Colonic mucosa (tissue), 4 donors: ENCODE measurements around the gene ADIG. TPM values are rescaled to one million over a fixed set of nuclear protein-coding genes. Genes with fewer than 3 reads are reported as not detected.

ENCODE experiments used
- DNase-seq: peaks from one replicate; pipeline ENCODE4 v3.0.0-alpha.2; 2020
- H3K27ac ChIP-seq: fragments of 200-600 bp; one replicate; pipeline ENCODE4 v1.8.0; 2021
- H3K27me3 ChIP-seq: fragments of 200-600 bp; one replicate; pipeline ENCODE4 v1.8.0; 2021
- H3K36me3 ChIP-seq: fragments of 200-600 bp; one replicate; pipeline ENCODE4 v1.8.0; 2021
- H3K4me1 ChIP-seq: fragments of 200-600 bp; one replicate; pipeline ENCODE4 v1.8.0; 2021; ENCODE audit warnings: mild to moderate bottlenecking
- H3K4me3 ChIP-seq: fragments of 200-600 bp; one replicate; pipeline ENCODE4 v1.8.0; 2021
- H3K9ac ChIP-seq, 2 donors: one replicate each; pipeline ENCODE4 v1.7.0; 2013; ENCODE audit warnings: control low read depth in 2 of 2, low read depth in 2 of 2, low read length in 2 of 2
- H3K9me3 ChIP-seq: fragments of 200-600 bp; one replicate; pipeline ENCODE4 v1.8.0; 2021
- CTCF ChIP-seq: fragments of 200-600 bp; IDR thresholded peaks from one replicate; pipeline ENCODE4 v1.8.0; 2022; ENCODE audit warnings: antibody characterized with exemption, mild to moderate bottlenecking
- intact Hi-C: fragments of 100-400 bp; cut with DNase I; formaldehyde crosslinking; loops from one replicate; pipeline ENCODE4 v1.14.1; 2022
- total RNA-seq, 2 donors: library from RNA; stranded (reverse); fragmentation: NEBNext Ultra II Directional in 1 of 2; extraction: Animal tissue kit (Norgen Biotek cat#: 25700) in 1 of 2; gene quantifications; one replicate each; pipeline ENCODE4 v1.2.1, GENCODE V29; 2021
- donor health status: healthy.
- donor health status: DM: no; HTN: no; CAD: no.
- donor health status: DM: no; HTN: no; CAD: no.

ADIG gene
- total RNA-seq, 2 donors from 2014 or later: not detected

GRCh38 chr20:38612751-38613515, 31.9 kb downstream of the ADIG start:
- no peak for TF ChIP-seq CTCF
- no peaks in the 10 kb centered on the region for H3K9me3 ChIP-seq
- intact Hi-C loops: no loop called here

GRCh38 chr20:38615283-38615682, 34.3 kb downstream of the ADIG start:
- no peaks in the 10 kb centered on the region for H3K36me3 ChIP-seq
- no peak overlapping the region for H3K9ac ChIP-seq
- DNase-seq: no peak
- H3K27ac ChIP-seq: no peak overlapping the region
- no peaks in the 10 kb centered on the region for H3K9me3 ChIP-seq
- no peaks in the 10 kb centered on the region for H3K27me3 ChIP-seq
- TF ChIP-seq CTCF: no peak
- intact Hi-C loops: no loop called here
- no peak overlapping the region for H3K4me3 ChIP-seq
- no peaks in the 10 kb centered on the region for H3K4me1 ChIP-seq

More at GRCh38 chr20:38612751-38613515, 31.9 kb downstream of the ADIG start:
- no peaks in the 10 kb centered on the region for H3K36me3 ChIP-seq
- no peak overlapping the region for H3K27ac ChIP-seq
- H3K9ac ChIP-seq: no peak overlapping the region
- DNase-seq: no peak
- H3K4me1 ChIP-seq: no peaks in the 10 kb centered on the region
- H3K4me3 ChIP-seq: no peak overlapping the region
- H3K27me3 ChIP-seq: no peaks in the 10 kb centered on the region

- no peak for DNase-seq
- Histone ChIP-seq H3K9me3 (no peaks in the 10 kb centered on the region), H3K9ac (no peak overlapping the region), H3K27me3 (no peaks in the 10 kb centered on the region), H3K36me3 (no peaks in the 10 kb centered on the region), H3K4me3 (no peak overlapping the region), H3K4me1 (no peaks in the 10 kb centered on the region), H3K27ac (no peak overlapping the region)
- no peak for TF ChIP-seq CTCF
- intact Hi-C loops: no loop called here
Measured at GRCh38 chr20:38616457-38616856, 35.5 kb downstream of the ADIG start.

- intact Hi-C loops: no loop called here
- Histone ChIP-seq H3K4me1 (no peaks in the 10 kb centered on the region), H3K27ac (no peak overlapping the region), H3K9me3 (no peaks in the 10 kb centered on the region), H3K36me3 (no peaks in the 10 kb centered on the region), H3K4me3 (no peak overlapping the region), H3K27me3 (no peaks in the 10 kb centered on the region), H3K9ac (no peak overlapping the region)
- TF ChIP-seq CTCF: no peak
- DNase-seq: no peak
Measured at GRCh38 chr20:38617011-38617829, 36.2 kb downstream of the ADIG start.

GRCh38 chr20:38617830-38618196, 36.8 kb downstream of the ADIG start:
- Histone ChIP-seq H3K27me3 (no peaks in the 10 kb centered on the region), H3K36me3 (no peaks in the 10 kb centered on the region), H3K9me3 (no peaks in the 10 kb centered on the region), H3K4me1 (no peaks in the 10 kb centered on the region), H3K9ac (no peak overlapping the region), H3K27ac (no peak overlapping the region), H3K4me3 (no peak overlapping the region)
- intact Hi-C loops: no loop called here
- no peak for TF ChIP-seq CTCF
- DNase-seq: no peak
